Calu3 (cell line): ENCODE results near the gene MBP. TPM values are rescaled to one million over a fixed set of nuclear protein-coding genes. Genes with fewer than 3 reads are reported as not detected.
"Not testable (repeated sequence)": the region's sequence is repeated elsewhere in the genome, so short reads cannot be mapped to it uniquely, and the experiment has no call there.

Source experiments
- BruUV-seq: library from RNA; stranded (reverse); fragments of 400-500 nt; replicated peaks from 2 replicates; lab custom pipeline; 2021; lab: Mats Ljungman, UMichigan
- CTCF ChIA-PET: fragments of 300-600 bp; sonication (Branson Sonifier 250); formaldehyde crosslinking; loops from one replicate; lab custom pipeline; 2022; ENCODE audit warnings: antibody characterized with exemption; lab: Charles Lee
- DNase-seq: peaks from one replicate; pipeline ENCODE4 v3.0.0; 2022
- H3K27ac Mint-ChIP-seq: one replicate; pipeline ENCODE4 v1.8.0; 2022; ENCODE audit warnings: mixed read lengths; ENCODE audit not compliant: unreplicated experiment
- H3K27me3 Mint-ChIP-seq: one replicate; pipeline ENCODE4 v1.8.0; 2022; ENCODE audit warnings: mixed read lengths; ENCODE audit not compliant: unreplicated experiment
- H3K36me3 Mint-ChIP-seq: one replicate; pipeline ENCODE4 v1.8.0; 2022; ENCODE audit warnings: mild to moderate bottlenecking, moderate library complexity, mixed read lengths; ENCODE audit not compliant: insufficient read depth, unreplicated experiment
- H3K4me1 Mint-ChIP-seq: one replicate; pipeline ENCODE4 v1.8.0; 2022; ENCODE audit warnings: mild to moderate bottlenecking, low read depth, mixed read lengths; ENCODE audit not compliant: unreplicated experiment
- H3K4me3 Mint-ChIP-seq: one replicate; pipeline ENCODE4 v1.8.0; 2022; ENCODE audit warnings: mild to moderate bottlenecking, low read depth, moderate library complexity, mixed read lengths; ENCODE audit not compliant: unreplicated experiment
- H3K9me3 Mint-ChIP-seq: one replicate; pipeline ENCODE4 v1.8.0; 2022; ENCODE audit warnings: low read depth, mixed read lengths; ENCODE audit not compliant: unreplicated experiment
- intact Hi-C: fragments of 100-400 bp; cut with micrococcal nuclease; formaldehyde crosslinking; loops from one replicate; pipeline ENCODE4 v1.10.0; 2022; ENCODE audit not compliant: unreplicated experiment
- total RNA-seq: library from RNA; stranded (reverse); gene quantifications from 2 replicates; pipeline ENCODE4 v1.2.3, GENCODE V29; 2022
- TF ChIP-seq, protein P1 (sequence below): fragments of 200-600 bp; IDR thresholded peaks from one replicate; pipeline ENCODE4 v1.8.0; 2022; ENCODE audit warnings: antibody characterized with exemption; ENCODE audit not compliant: unreplicated experiment

MBP gene
- total RNA-seq, 1 experiment from 2014 or later, result 221 TPM

- Mint-ChIP-seq H3K4me3 (no peak overlapping the region), H3K27ac (no peak overlapping the region), H3K36me3 (peaks cover 6% of the 10 kb centered on the region), H3K9me3 (no peaks in the 10 kb centered on the region), H3K4me1 (peaks cover 5% of the 10 kb centered on the region), H3K27me3 (peaks cover 57% of the 10 kb centered on the region)
- BruUV-seq, result no TSS peak
- intact Hi-C loops, result no loop called here
- TF ChIP-seq, protein P1, sequence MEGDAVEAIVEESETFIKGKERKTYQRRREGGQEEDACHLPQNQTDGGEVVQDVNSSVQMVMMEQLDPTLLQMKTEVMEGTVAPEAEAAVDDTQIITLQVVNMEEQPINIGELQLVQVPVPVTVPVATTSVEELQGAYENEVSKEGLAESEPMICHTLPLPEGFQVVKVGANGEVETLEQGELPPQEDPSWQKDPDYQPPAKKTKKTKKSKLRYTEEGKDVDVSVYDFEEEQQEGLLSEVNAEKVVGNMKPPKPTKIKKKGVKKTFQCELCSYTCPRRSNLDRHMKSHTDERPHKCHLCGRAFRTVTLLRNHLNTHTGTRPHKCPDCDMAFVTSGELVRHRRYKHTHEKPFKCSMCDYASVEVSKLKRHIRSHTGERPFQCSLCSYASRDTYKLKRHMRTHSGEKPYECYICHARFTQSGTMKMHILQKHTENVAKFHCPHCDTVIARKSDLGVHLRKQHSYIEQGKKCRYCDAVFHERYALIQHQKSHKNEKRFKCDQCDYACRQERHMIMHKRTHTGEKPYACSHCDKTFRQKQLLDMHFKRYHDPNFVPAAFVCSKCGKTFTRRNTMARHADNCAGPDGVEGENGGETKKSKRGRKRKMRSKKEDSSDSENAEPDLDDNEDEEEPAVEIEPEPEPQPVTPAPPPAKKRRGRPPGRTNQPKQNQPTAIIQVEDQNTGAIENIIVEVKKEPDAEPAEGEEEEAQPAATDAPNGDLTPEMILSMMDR, result no peak
- DNase-seq, result no peak
- CTCF ChIA-PET, result interaction anchor here (0.6 to 1.4 kb wide), 3 partner anchors 10 to 328 kb away, joined by 3 read pairs; no protein-coding TSS in a partner anchor
Observed at GRCh38 chr18:76948345-76948744, 184.2 kb downstream of the MBP start.

GRCh38 chr18:76944346-76944745 lies 188.2 kb downstream of the MBP start:
- H3K4me1 Mint-ChIP-seq, CTCF ChIA-PET, BruUV-seq, intact Hi-C loops, DNase-seq, H3K36me3 Mint-ChIP-seq, H3K9me3 Mint-ChIP-seq, H3K4me3 Mint-ChIP-seq, H3K27ac Mint-ChIP-seq: not testable (repeated sequence)
- H3K27me3 Mint-ChIP-seq, result peaks cover 24% of the 10 kb centered on the region

GRCh38 chr18:76943542-76944339 lies 188.8 kb downstream of the MBP start:
- CTCF ChIA-PET, result no interaction called here
- peaks cover 6% of the 10 kb centered on the region for H3K36me3 Mint-ChIP-seq
- no peaks in the 10 kb centered on the region for H3K9me3 Mint-ChIP-seq
- no peaks in the 10 kb centered on the region for H3K4me1 Mint-ChIP-seq
- DNase-seq, result no peak
- TF ChIP-seq, protein P1, result no peak
- peaks cover 20% of the 10 kb centered on the region for H3K27me3 Mint-ChIP-seq
- no TSS peak for BruUV-seq
- no peak overlapping the region for H3K4me3 Mint-ChIP-seq
- no peak overlapping the region for H3K27ac Mint-ChIP-seq
- intact Hi-C loops, result no loop called here

DNA sequence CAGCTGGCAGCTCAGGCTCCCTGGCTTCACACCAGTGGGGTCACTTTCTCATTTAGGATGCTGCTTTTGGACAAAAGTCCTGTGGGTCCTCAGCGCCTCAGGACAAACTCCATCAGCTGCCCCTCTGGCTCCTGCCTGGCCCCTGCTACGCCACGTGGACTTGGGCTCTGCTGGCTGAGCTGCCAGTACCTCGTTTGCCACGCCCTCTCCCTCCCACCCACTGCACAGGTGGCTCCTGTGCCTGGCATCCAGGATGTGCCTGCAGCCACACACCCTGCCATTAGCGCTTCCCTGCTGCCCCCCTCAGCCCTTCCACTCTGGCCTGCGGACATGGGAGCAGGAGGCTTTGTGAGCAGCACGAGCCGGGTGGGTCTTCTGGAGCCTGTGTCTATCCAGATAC lies 191.3 kb downstream of the MBP start:
- Mint-ChIP-seq H3K27ac (no peak overlapping the region), H3K4me1 (no peaks in the 10 kb centered on the region), H3K36me3 (no peaks in the 10 kb centered on the region), H3K4me3 (no peak overlapping the region), H3K27me3 (no peaks in the 10 kb centered on the region), H3K9me3 (no peaks in the 10 kb centered on the region)
- no peak for DNase-seq
- no TSS peak for BruUV-seq
- CTCF ChIA-PET, result no interaction called here
- TF ChIP-seq, protein P1, result no peak
- intact Hi-C loops, result no loop called here

GRCh38 chr18:76938619-76939018 lies 194.0 kb downstream of the MBP start:
- no peak overlapping the region for H3K27ac Mint-ChIP-seq
- no peak for DNase-seq
- H3K4me1 Mint-ChIP-seq, result no peaks in the 10 kb centered on the region
- intact Hi-C loops, result no loop called here
- H3K36me3 Mint-ChIP-seq, result no peaks in the 10 kb centered on the region
- BruUV-seq, result no TSS peak
- TF ChIP-seq, protein P1, result no peak
- H3K27me3 Mint-ChIP-seq, result no peaks in the 10 kb centered on the region
- CTCF ChIA-PET, result no interaction called here
- H3K4me3 Mint-ChIP-seq, result no peak overlapping the region
- no peaks in the 10 kb centered on the region for H3K9me3 Mint-ChIP-seq
